ENCODE results near the gene PPP1R1C. TPM values are rescaled to one million over a fixed set of nuclear protein-coding genes. Genes with fewer than 3 reads are reported as not detected.

The PPP1R1C gene
- total RNA-seq, 1 donor from 2014 or later = 0.07 TPM

Other genes with a start within 250 kb of the PPP1R1C start
- 208 and 223 TPM in 2 replicates for gene ITPRID2, start 94.1 kb upstream of the PPP1R1C start, total RNA-seq